ENCODE results near the gene FER1L5. TPM values are rescaled to one million over a fixed set of nuclear protein-coding genes. Genes with fewer than 3 reads are reported as not detected.

The FER1L5 gene
- total RNA-seq, 1 donor from 2014 or later, result 0.71 TPM

DNA sequence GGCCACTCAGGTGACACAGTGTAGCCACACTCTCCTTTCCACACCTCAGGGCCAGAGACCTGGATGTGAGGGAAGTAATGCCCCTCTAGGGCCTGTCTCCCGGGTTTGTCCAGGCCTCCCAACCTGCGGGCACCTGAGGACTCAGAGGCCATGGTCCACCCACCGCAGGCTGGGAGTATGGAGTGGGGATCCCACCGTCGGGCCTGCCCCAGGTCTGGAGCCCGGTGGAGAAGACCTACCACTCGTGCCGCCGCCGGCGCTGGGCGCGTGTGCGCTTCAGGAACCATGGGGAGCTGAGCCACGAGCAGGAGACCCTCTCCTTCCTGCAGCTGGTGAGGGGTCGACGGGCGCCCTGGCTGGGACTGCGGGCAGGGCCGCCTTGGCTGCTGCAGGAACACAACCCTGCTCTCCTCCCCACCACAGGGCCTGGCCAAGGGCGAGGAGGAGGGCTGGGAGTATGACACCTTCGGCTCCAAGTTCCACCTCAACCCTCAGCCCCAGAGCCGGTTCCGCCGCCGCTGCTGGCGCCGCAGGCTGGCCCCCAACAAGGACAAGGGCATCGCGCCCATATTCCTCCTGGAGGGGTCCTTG is 48.6 kb downstream of the FER1L5 start:
- intact Hi-C loops (cut with DNase I), result no loop called here
- DNase-seq (ENCODE audit: low spot score) (no peak), ATAC-seq (no peak)

DNA sequence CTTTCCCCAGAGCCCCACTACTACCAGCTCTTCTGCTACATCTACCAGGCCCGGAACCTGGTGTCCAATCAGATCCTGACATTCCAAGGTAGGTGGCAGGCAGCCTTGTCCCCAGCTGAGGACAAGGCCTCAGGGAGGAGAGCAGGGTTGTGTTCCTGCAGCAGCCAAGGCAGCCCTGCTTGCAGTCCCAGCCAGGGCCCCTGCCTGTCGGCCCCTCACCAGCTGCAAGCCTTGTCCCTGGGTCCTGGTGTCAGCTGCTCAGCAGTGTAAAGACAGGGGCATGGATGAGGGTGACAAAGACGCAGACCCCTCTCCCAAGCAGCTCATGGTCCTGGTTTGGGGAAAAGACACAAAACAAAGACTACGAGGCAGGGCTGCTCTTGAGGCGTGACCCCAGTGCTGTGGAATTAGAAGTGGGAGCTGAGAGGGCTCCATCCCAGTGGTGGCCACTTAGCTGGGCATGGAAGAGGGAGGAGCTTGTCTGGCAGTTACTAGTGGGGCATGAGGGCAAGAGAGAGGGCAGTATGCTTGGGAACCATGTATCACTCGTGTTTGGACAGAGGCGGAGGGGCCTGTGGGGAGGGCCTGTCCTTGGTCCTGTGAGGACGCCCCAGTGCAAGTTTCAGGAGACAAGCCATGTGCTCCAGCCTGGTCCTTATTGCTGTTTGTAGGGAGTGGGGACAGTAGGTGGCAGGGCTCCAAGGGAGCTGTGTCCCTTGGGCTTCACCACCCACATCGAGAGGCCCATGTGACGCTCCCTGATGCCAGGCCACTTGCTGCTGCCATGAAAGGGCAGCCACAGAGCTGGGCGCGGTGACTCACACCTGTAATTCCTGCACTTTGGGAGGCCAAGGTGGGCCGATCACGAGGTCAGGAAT is 49.8 kb downstream of the FER1L5 start:
- intact Hi-C loops (cut with DNase I), result no loop called here
- DNase-seq (ENCODE audit: low spot score), result peak; percentile 33
- no peak for ATAC-seq

GRCh38 chr2:96693286-96694200 is 51.0 kb downstream of the FER1L5 start:
- DNase-seq (ENCODE audit: low spot score) (peak; percentile 45), ATAC-seq (no peak)
- intact Hi-C loops (cut with DNase I), result no loop called here

- no peak for ATAC-seq
- DNase-seq (ENCODE audit: low spot score), result peak; percentile 31
- intact Hi-C loops (cut with DNase I), result no loop called here
These were observed 51.7 kb downstream of the FER1L5 start for GRCh38 chr2:96694279-96694678.

- ATAC-seq (no peak), DNase-seq (ENCODE audit: low spot score) (peak; percentile 50)
- intact Hi-C loops (cut with DNase I), result no loop called here
These were observed 52.4 kb downstream of the FER1L5 start for GRCh38 chr2:96694816-96695455.

DNA sequence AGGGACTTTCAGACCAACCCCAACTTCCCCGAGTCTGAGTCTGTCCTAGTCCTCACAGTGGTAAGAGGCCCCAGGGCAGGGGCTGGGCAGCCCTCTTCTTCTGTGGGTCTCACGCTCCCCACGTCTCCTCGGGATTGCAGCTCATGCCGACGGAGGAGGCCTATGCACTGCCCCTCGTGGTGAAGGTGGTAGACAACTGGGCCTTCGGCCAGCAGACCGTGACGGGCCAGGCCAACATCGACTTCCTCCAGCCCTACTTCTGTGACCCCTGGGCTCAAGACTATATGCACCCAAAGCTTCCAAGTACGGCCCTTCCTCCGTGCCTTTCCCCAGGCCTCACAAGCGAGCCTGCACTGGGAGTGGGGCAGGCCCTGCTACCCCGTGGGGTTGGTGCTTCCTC is 53.0 kb downstream of the FER1L5 start:
- DNase-seq (ENCODE audit: low spot score), result no peak
- ATAC-seq, result no peak
- intact Hi-C loops (cut with DNase I), result no loop called here

DNA sequence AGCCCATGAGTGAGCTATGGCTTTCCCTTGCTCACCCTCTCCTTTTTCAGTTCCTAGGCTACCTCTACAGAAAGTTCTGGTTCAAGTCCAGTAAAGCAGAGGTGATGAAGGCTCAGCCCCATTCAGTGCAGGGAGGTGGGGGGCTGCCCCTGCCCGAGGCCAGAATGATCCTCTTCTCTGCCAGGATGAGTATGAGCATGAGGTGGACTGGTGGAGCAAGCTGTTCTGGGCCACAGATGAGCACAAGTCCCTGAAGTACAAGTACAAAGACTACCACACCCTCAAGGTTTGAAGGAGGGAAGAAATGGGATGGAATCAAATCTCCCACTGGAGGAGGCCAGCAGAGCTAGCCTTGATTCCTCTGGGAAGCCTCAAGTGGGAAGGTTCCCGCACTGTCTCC is 54.9 kb downstream of the FER1L5 start:
- ATAC-seq (no peak), DNase-seq (ENCODE audit: low spot score) (no peak)
- intact Hi-C loops (cut with DNase I), result no loop called here

GRCh38 chr2:96698221-96698861 is 55.8 kb downstream of the FER1L5 start:
- ATAC-seq (no peak), DNase-seq (ENCODE audit: low spot score) (no peak)
- intact Hi-C loops (cut with DNase I), result no loop called here

GRCh38 chr2:96699021-96699420 is 56.5 kb downstream of the FER1L5 start:
- intact Hi-C loops (cut with DNase I), result no loop called here
- no peak for ATAC-seq
- DNase-seq (ENCODE audit: low spot score), result no peak

- ATAC-seq (no peak), DNase-seq (ENCODE audit: low spot score) (no peak)
- intact Hi-C loops (cut with DNase I), result no loop called here
These were observed 57.1 kb downstream of the FER1L5 start for GRCh38 chr2:96699621-96700020.

GRCh38 chr2:96700086-96700485 is 57.5 kb downstream of the FER1L5 start:
- ATAC-seq, result no peak
- no peak for DNase-seq (ENCODE audit: low spot score)
- intact Hi-C loops (cut with DNase I), result no loop called here

GRCh38 chr2:96701636-96702035 is 59.1 kb downstream of the FER1L5 start:
- intact Hi-C loops (cut with DNase I), result no loop called here
- DNase-seq (ENCODE audit: low spot score), result peak; percentile 28
- no peak for ATAC-seq

DNA sequence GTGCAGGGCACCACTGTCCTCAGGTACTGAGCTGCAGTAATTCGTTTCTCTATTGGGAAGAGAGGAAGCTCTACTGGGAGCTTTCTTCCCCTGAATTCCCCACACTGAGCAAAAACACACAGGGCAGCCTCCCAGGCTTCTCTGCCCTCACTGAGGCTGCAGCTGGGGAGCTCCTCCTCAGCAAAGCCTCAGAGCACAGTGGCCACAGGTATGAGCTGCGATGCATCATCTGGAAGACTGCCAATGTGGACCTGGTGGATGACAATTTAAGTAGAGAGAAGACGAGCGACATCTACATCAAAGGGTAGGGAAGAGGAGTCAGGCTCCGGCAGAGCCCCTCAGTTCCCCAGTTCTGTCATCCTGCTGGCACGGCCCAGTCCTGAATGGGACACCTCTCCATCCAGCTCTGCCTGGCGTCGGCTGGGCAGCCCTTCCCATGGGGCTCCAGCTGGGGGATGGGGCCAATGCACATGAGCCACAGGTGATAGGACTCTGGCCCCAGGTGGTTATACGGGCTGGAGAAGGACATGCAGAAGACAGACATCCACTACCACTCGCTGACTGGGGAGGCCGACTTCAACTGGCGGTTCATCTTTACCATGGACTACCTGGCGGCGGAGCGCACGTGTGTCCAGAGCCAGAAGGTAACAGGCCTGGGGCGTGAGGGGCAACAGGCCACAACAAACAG is 59.7 kb downstream of the FER1L5 start:
- DNase-seq (ENCODE audit: low spot score), result no peak
- ATAC-seq, result no peak
- intact Hi-C loops (cut with DNase I), result no loop called here

- DNase-seq (ENCODE audit: low spot score), result no peak
- ATAC-seq, result no peak
- intact Hi-C loops (cut with DNase I), result no loop called here
These were observed 60.6 kb downstream of the FER1L5 start for GRCh38 chr2:96703021-96703751.

DNA sequence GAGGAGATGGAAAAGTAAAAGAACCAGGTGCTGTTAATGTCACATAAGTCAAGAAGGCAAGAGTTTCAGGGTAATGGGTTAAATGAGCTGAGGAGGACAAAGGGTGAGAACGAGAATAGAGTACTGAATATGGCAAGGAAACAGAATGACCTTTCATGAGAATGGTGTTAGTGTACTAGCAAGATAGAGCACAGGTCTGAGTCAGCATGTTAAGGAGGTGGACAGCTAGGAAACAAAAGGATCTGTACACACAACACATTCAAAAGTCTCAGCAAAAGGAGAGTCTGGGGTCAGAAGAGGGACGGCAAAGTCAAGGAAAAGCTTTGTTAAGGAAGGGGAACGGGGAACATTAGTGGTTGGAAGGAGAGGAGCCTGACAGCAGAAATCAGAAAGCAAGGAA is 68.4 kb downstream of the FER1L5 start:
- intact Hi-C loops (cut with DNase I), result no loop called here
- ATAC-seq (no peak), DNase-seq (ENCODE audit: low spot score) (no peak)

- intact Hi-C loops (cut with DNase I), result no loop called here
- no peak for ATAC-seq
These were observed 73.1 kb downstream of the FER1L5 start for GRCh38 chr2:96715658-96716057.

GRCh38 chr2:96716388-96716787 is 73.8 kb downstream of the FER1L5 start:
- ATAC-seq, result no peak
- intact Hi-C loops (cut with DNase I), result no loop called here
- DNase-seq (ENCODE audit: low spot score), result no peak

More at GRCh38 chr2:96715658-96716057, 73.1 kb downstream of the FER1L5 start:
- no peak for DNase-seq (ENCODE audit: low spot score)
